Liver (tissue), 9 donors: Measurements from ENCODE around the gene GRID1. TPM values are rescaled to one million over a fixed set of nuclear protein-coding genes. Genes with fewer than 3 reads are reported as not detected.

ENCODE experiments used
- DNase-seq: peaks from one replicate; pipeline ENCODE4 v3.0.0-alpha.2; 2017; ENCODE audit warnings: low spot score
- H3K27ac ChIP-seq, 2 donors: one replicate each; pipeline ENCODE4 v1.7.0; 2013; ENCODE audit warnings: inconsistent platforms in 2 of 2, low read length in 2 of 2, control low read depth in 1 of 2, low read depth in 1 of 2, mild to moderate bottlenecking in 1 of 2
- H3K27me3 ChIP-seq, 4 donors: one replicate each; pipeline versions ENCODE4 v1.6.1 to v1.7.0; 2013; ENCODE audit warnings: low read length in 3 of 4, inconsistent platforms in 1 of 4, mild to moderate bottlenecking in 1 of 4, moderate library complexity in 1 of 4; ENCODE audit not compliant: control insufficient read depth in 4 of 4, insufficient read depth in 4 of 4
- H3K36me3 ChIP-seq, 4 donors: one replicate each; pipeline versions ENCODE4 v1.6.1 to v1.7.0; 2013; ENCODE audit warnings: low read length in 3 of 4, mild to moderate bottlenecking in 3 of 4, low read depth in 1 of 4, moderate library complexity in 1 of 4; ENCODE audit not compliant: control insufficient read depth in 4 of 4, insufficient read depth in 3 of 4
- H3K4me1 ChIP-seq, 4 donors: one replicate each; pipeline versions ENCODE4 v1.6.1 to v1.7.0; 2013; ENCODE audit warnings: low read length in 3 of 4, mild to moderate bottlenecking in 3 of 4, moderate library complexity in 1 of 4; ENCODE audit not compliant: control insufficient read depth in 4 of 4, insufficient read depth in 4 of 4
- H3K4me3 ChIP-seq, 3 donors: one replicate each; pipeline versions ENCODE4 v1.6.1 to v1.7.0; 2013; ENCODE audit warnings: low read length in 3 of 3, control low read depth in 1 of 3, low read depth in 1 of 3, mild to moderate bottlenecking in 1 of 3
- H3K9ac ChIP-seq, 2 donors: one replicate each; pipeline ENCODE4 v1.7.0; 2013; ENCODE audit warnings: low read length in 2 of 2, mild to moderate bottlenecking in 2 of 2, moderate library complexity in 2 of 2, control low read depth in 1 of 2, low read depth in 1 of 2
- H3K9me3 ChIP-seq, 4 donors: one replicate each; pipeline versions ENCODE4 v1.6.1 to v1.7.0; 2013; ENCODE audit warnings: low read length in 3 of 4; ENCODE audit not compliant: control insufficient read depth in 4 of 4
- EGR1 ChIP-seq, 2 donors: IDR thresholded peaks; 2 replicates each; pipeline ENCODE4 v1.6.1; 2016 to 2018; ENCODE audit warnings: antibody characterized with exemption in 2 of 2, low read depth in 2 of 2
- FOXA1 ChIP-seq: IDR thresholded peaks from 2 replicates; pipeline ENCODE4 v1.6.1; 2016; ENCODE audit warnings: antibody characterized with exemption
- FOXA2 ChIP-seq: IDR thresholded peaks from 2 replicates; pipeline ENCODE4 v1.6.1; 2016; ENCODE audit warnings: antibody characterized with exemption
- GABPA ChIP-seq, 2 donors: IDR thresholded peaks in 1 of 2; conservative IDR thresholded peaks in 1 of 2; 2 replicates each; pipeline ENCODE4 v1.6.1; 2016; ENCODE audit warnings: antibody characterized with exemption in 2 of 2, mild to moderate bottlenecking in 1 of 2, moderate library complexity in 1 of 2
- HNF4A ChIP-seq, 2 donors: conservative IDR thresholded peaks; 2 replicates each; pipeline ENCODE4 v1.6.1; 2016; ENCODE audit warnings: antibody characterized with exemption in 2 of 2, mild to moderate bottlenecking in 2 of 2
- HNF4G ChIP-seq: IDR thresholded peaks from 2 replicates; pipeline ENCODE4 v1.6.1; 2016; ENCODE audit warnings: antibody characterized with exemption
- JUND ChIP-seq, 2 donors: IDR thresholded peaks; 2 replicates each; pipeline ENCODE4 v1.6.1; 2016; ENCODE audit warnings: antibody characterized with exemption in 2 of 2
- NR2F2 ChIP-seq: IDR thresholded peaks from 2 replicates; pipeline ENCODE4 v1.6.1; 2016; ENCODE audit warnings: antibody characterized with exemption
- RAD21 ChIP-seq, 2 donors: IDR thresholded peaks; 2 replicates each; pipeline ENCODE4 v1.6.1; 2016; ENCODE audit warnings: antibody characterized with exemption in 2 of 2, mild to moderate bottlenecking in 2 of 2
- RXRA ChIP-seq, 2 donors: IDR thresholded peaks; 2 replicates each; pipeline ENCODE4 v1.6.1; 2017 to 2018; ENCODE audit warnings: antibody characterized with exemption in 2 of 2, mild to moderate bottlenecking in 1 of 2
- SP1 ChIP-seq: IDR thresholded peaks from 2 replicates; pipeline ENCODE4 v1.6.1; 2018; ENCODE audit warnings: antibody characterized with exemption, mild to moderate bottlenecking
- TAF1 ChIP-seq: conservative IDR thresholded peaks from 2 replicates; pipeline ENCODE4 v1.6.1; 2016; ENCODE audit warnings: antibody characterized with exemption, mild to moderate bottlenecking
- YY1 ChIP-seq: IDR thresholded peaks from 2 replicates; pipeline ENCODE4 v1.6.1; 2016; ENCODE audit warnings: antibody characterized with exemption, mild to moderate bottlenecking
- WGBS: extraction: QIAGEN DNeasy Blood & Tissue Kit; methylation state at CpG from one replicate; pipeline ENCODE4 v1.1.7; 2013; 5-methylcytosine and 5-hydroxymethylcytosine counted together
- polyA plus RNA-seq, 2 donors: library from polyadenylated mRNA; stranded (reverse) in 1 of 2; unstranded in 1 of 2; fragments of 200-250 nt in 1 of 2; fragments of >200 nt in 1 of 2; fragmentation: Nextera tagmentation in 1 of 2; extraction: Ambion mirVana in 1 of 2; gene quantifications; one replicate each; pipeline versions ENCODE4 v1.2.1 to v1.2.3, GENCODE V29; 2013 to 2015
- total RNA-seq, 2 donors: library from RNA; depleted of rRNA; stranded (reverse); fragments of >200 nt; gene quantifications; one replicate each; pipeline ENCODE4 v1.2.3, GENCODE V29; 2014
- TF ChIP-seq, protein P1 (sequence below): IDR thresholded peaks from 2 replicates; pipeline ENCODE4 v1.6.1; 2016; ENCODE audit warnings: antibody characterized with exemption
- TF ChIP-seq, protein P2 (sequence below): IDR thresholded peaks from 2 replicates; pipeline ENCODE4 v1.6.1; 2016; ENCODE audit warnings: antibody characterized with exemption
- TF ChIP-seq, protein P3 (sequence below): IDR thresholded peaks from 2 replicates; pipeline ENCODE4 v1.6.1; 2016; ENCODE audit warnings: antibody characterized with exemption
- TF ChIP-seq, protein P4 (sequence below): fragments of 150-350 bp; IDR thresholded peaks from 2 replicates; pipeline ENCODE4 v1.5.1; 2017; ENCODE audit warnings: improper control_type of control experiment, low read depth, low read length; ENCODE audit not compliant: missing input control
- TF ChIP-seq, protein P5 (sequence below): IDR thresholded peaks from 2 replicates; pipeline ENCODE4 v1.6.1; 2016; ENCODE audit warnings: antibody characterized with exemption, mild to moderate bottlenecking
- donor health status: healthy.
- donor health status: healthy.
- donor health status: healthy.
- donor health status: healthy.
- donor health status: healthy.

Gene GRID1
- total and polyA plus RNA-seq, 4 donors = 0.09 to 0.17 (median 0.14) TPM; not detected in 1

DNA sequence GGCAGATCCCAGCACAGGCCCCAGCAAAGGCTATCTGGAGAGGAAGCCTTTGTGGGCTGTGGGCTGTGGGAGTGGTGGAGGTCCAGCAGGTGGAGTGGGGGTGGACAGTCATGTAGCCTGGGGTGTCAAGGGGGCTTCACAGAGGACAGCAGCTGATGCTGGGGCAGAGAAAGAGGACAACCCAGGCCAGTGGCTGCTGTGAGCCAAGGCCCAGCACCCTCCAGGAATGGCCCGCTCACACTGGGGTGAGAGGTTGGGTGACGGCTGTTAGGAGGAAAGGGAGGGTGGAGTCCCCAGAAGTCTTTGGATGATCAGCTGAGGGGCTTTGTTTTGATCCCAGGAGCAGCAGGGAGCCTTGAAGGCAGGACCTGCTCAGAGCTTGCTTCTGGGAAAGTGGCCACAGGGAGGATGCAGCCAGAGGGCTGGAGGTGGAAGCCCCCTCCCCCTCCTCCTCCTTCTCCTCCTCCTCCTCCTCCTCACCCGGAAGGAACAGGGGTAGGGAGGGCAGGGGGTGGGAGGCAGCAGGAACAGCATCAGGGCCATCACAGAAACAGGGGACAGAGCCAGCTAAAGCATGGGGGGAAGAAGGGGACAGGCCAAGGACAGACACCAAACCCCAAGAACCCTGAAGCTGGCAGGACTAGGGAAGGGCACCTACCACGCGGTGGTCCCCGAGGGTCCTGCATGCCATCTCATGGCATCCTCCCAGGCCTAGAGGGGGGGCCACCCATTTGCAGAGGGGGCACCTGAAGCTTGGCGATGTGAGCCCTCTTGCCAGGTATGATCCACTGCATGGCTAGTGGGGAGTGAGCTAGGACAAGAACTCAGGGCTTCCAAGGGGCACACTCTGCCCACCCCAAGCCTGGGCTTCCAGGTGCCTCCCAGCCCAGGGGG, 144.9 kb downstream of the GRID1 start:
- Histone ChIP-seq H3K27ac (no peak overlapping the region), H3K36me3 (no peaks in the 10 kb centered on the region), H3K9ac (no peak overlapping the region), H3K4me1 (no peaks in the 10 kb centered on the region), H3K9me3 (no peaks in the 10 kb centered on the region), H3K4me3 (no peak overlapping the region), H3K27me3 (peaks cover 0 to 4% (median 0%) of the 10 kb centered on the region in 4 donors)
- TF ChIP-seq FOXA2 (no peak), EGR1 (IDR thresholded peaks at IDR 0.05; ENCODE audit: low read depth in 2 of 2) (no peak), JUND (IDR thresholded peaks at IDR 0.05) (no peak), RXRA (IDR thresholded peaks at IDR 0.05) (no peak), HNF4G (no peak), TAF1 (no peak), RAD21 (IDR thresholded peaks at IDR 0.05) (no peak), YY1 (no peak), HNF4A (conservative IDR thresholded peaks at IDR 0.05) (no peak), FOXA1 (no peak)
- TF ChIP-seq, protein P1, sequence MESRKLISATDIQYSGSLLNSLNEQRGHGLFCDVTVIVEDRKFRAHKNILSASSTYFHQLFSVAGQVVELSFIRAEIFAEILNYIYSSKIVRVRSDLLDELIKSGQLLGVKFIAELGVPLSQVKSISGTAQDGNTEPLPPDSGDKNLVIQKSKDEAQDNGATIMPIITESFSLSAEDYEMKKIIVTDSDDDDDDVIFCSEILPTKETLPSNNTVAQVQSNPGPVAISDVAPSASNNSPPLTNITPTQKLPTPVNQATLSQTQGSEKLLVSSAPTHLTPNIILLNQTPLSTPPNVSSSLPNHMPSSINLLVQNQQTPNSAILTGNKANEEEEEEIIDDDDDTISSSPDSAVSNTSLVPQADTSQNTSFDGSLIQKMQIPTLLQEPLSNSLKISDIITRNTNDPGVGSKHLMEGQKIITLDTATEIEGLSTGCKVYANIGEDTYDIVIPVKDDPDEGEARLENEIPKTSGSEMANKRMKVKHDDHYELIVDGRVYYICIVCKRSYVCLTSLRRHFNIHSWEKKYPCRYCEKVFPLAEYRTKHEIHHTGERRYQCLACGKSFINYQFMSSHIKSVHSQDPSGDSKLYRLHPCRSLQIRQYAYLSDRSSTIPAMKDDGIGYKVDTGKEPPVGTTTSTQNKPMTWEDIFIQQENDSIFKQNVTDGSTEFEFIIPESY = no peak
- TF ChIP-seq, protein P2, sequence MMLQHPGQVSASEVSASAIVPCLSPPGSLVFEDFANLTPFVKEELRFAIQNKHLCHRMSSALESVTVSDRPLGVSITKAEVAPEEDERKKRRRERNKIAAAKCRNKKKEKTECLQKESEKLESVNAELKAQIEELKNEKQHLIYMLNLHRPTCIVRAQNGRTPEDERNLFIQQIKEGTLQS = no peak
- TF ChIP-seq, protein P3, sequence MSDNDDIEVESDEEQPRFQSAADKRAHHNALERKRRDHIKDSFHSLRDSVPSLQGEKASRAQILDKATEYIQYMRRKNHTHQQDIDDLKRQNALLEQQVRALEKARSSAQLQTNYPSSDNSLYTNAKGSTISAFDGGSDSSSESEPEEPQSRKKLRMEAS = no peak
- WGBS = 63% methylated on average over 7 of the region's 7 CpGs
- DNase-seq = no peak

DNA sequence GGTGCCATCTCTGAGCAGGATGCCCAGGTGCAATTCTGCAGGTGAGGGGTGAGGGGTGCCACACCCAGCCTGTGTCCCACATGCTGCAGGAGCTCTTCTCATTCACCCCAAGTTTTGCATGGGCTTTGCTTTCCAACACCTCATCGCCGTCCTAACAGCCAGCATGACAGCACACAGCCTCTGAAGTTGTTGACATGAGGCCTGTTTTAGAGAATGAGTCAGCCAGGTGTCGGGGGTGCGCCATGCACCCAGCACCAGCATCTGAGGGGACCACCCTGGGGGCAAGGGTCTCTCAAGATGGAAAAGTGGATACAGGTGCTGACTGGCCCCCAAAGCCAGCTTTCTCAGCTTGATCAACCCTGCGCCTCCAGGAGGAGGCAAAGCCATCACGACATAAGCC, 146.0 kb downstream of the GRID1 start:
- TF ChIP-seq, protein P2 = no peak
- TF ChIP-seq SP1 (no peak), EGR1 (IDR thresholded peaks at IDR 0.05; ENCODE audit: low read depth in 2 of 2) (no peak), HNF4A (conservative IDR thresholded peaks at IDR 0.05) (no peak), JUND (IDR thresholded peaks at IDR 0.05) (no peak), GABPA (IDR thresholded peaks at IDR 0.05 in 1 of 2, conservative IDR thresholded peaks at IDR 0.05 in 1 of 2) (no peak), HNF4G (no peak), FOXA1 (no peak), RAD21 (IDR thresholded peaks at IDR 0.05) (no peak), YY1 (no peak), TAF1 (no peak), NR2F2 (no peak), FOXA2 (no peak)
- TF ChIP-seq, protein P4, sequence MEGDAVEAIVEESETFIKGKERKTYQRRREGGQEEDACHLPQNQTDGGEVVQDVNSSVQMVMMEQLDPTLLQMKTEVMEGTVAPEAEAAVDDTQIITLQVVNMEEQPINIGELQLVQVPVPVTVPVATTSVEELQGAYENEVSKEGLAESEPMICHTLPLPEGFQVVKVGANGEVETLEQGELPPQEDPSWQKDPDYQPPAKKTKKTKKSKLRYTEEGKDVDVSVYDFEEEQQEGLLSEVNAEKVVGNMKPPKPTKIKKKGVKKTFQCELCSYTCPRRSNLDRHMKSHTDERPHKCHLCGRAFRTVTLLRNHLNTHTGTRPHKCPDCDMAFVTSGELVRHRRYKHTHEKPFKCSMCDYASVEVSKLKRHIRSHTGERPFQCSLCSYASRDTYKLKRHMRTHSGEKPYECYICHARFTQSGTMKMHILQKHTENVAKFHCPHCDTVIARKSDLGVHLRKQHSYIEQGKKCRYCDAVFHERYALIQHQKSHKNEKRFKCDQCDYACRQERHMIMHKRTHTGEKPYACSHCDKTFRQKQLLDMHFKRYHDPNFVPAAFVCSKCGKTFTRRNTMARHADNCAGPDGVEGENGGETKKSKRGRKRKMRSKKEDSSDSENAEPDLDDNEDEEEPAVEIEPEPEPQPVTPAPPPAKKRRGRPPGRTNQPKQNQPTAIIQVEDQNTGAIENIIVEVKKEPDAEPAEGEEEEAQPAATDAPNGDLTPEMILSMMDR = no peak
- TF ChIP-seq, protein P1 = no peak
- TF ChIP-seq, protein P3 = no peak
- TF ChIP-seq, protein P5, sequence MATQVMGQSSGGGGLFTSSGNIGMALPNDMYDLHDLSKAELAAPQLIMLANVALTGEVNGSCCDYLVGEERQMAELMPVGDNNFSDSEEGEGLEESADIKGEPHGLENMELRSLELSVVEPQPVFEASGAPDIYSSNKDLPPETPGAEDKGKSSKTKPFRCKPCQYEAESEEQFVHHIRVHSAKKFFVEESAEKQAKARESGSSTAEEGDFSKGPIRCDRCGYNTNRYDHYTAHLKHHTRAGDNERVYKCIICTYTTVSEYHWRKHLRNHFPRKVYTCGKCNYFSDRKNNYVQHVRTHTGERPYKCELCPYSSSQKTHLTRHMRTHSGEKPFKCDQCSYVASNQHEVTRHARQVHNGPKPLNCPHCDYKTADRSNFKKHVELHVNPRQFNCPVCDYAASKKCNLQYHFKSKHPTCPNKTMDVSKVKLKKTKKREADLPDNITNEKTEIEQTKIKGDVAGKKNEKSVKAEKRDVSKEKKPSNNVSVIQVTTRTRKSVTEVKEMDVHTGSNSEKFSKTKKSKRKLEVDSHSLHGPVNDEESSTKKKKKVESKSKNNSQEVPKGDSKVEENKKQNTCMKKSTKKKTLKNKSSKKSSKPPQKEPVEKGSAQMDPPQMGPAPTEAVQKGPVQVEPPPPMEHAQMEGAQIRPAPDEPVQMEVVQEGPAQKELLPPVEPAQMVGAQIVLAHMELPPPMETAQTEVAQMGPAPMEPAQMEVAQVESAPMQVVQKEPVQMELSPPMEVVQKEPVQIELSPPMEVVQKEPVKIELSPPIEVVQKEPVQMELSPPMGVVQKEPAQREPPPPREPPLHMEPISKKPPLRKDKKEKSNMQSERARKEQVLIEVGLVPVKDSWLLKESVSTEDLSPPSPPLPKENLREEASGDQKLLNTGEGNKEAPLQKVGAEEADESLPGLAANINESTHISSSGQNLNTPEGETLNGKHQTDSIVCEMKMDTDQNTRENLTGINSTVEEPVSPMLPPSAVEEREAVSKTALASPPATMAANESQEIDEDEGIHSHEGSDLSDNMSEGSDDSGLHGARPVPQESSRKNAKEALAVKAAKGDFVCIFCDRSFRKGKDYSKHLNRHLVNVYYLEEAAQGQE = no peak
- Histone ChIP-seq H3K9ac (no peak overlapping the region), H3K27me3 (peaks cover 0 to 4% (median 0%) of the 10 kb centered on the region in 4 donors), H3K27ac (no peak overlapping the region), H3K9me3 (no peaks in the 10 kb centered on the region), H3K4me1 (no peaks in the 10 kb centered on the region), H3K36me3 (no peaks in the 10 kb centered on the region), H3K4me3 (no peak overlapping the region)
- DNase-seq = no peak
- WGBS = 87% methylated on average over 6 of the region's 6 CpGs
